Posterior vena cava (tissue), 2 donors: Measurements from ENCODE around the gene FDX1. TPM values are rescaled to one million over a fixed set of nuclear protein-coding genes. Genes with fewer than 3 reads are reported as not detected.

Experiments
- DNase-seq: peaks from one replicate; pipeline ENCODE4 v3.0.0-alpha.2; 2020; ENCODE audit warnings: low spot score
- intact Hi-C, 2 donors: fragments of 100-400 bp; cut with DNase I; formaldehyde crosslinking; loops; one replicate each; pipeline versions ENCODE4 v1.14.1 to v1.14.2; 2022 to 2023
- total RNA-seq, 2 donors: library from RNA; stranded (reverse); fragmentation: NEBNext Ultra II Directional; extraction: Animal tissue kit (Norgen Biotek cat#: 25700); gene quantifications; one replicate each; pipeline ENCODE4 v1.2.1, GENCODE V29; 2021
- donor health status: DM: yes; HTN: yes; CAD: no.
- donor health status: DM: yes; HTN: yes; CAD: no.

The FDX1 gene
- total RNA-seq, 2 donors from 2014 or later, result 9.7 to 12.4 TPM

- intact Hi-C loops, result no loop called here
- DNase-seq, result no peak
Observed at GRCh38 chr11:110428956-110429730, 605 bp upstream of the FDX1 start.

DNA sequence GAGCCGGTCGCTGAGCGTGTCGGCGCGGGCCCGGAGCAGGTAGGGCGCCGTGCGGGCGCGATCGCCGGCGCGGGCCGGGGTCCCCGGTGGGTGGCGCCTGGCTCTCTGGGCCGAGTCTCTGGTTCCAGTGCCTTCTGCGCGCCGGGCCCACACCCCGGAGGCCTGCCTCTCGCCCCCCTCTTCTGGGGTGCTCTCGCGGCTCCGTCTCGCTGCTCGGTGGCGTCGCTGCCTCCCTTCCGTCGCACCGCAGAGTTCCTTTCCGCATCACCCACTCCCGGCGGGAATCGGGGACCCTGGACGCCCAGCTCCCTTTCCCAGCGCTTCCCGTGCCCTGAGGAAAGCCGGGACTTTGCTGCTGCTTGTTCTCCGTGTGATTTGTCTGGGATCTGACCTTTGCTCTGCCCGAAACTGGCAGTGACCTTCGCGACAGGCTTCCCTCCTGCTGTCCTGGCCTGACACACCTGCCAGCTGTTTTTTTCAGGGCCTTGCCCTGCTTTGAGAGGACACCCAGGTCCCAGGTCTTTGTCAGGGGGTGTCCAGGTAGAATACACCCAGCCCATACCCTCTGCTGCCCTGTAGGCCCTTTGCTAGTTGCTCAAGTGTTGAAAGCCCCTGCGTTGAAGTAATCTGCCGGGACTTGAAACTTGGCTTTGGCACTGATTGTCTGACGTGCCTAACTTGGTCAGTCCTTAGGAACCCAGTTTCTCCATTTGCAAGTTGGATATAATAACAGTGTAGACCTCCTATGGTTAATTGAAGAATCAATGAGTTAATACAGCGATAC is 711 bp downstream of the FDX1 start:
- intact Hi-C loops, result loop anchor here in 1 of 2 donors (10.0 kb wide), 1 partner anchor 226 kb away; no protein-coding TSS in a partner anchor
- peak; percentile 81 for DNase-seq

DNA sequence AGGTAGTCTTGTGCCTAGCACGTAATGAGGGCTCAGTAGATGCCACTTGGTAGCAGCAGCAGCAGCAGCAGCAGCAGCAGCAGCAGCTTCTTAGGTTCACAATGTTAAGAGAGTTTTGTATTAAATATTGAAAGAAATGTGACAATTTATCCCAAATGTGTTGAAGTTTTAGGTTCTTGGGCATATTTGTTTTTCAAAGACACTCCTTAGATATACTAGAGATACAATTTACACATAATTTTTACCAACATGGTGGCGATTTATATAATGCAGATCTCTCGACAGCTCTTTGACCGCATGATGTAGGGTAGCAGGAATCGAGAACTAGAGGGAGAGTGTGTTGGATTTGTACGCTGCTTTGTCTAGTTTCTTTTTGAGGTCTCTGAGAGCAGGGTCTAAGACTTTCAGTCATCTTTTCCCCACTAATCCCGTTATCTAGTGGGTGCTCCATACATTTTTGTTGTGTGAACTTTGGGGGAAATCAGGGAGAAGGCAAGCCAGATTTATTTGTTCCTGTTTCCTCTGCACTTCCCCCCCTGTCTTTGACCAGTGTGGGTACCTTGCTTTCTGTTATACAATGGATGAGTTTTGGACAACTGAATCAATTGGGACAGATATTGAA is 1.4 kb downstream of the FDX1 start:
- DNase-seq, result no peak
- intact Hi-C loops, result loop anchor here in 1 of 2 donors (10.0 kb wide), 1 partner anchor 226 kb away; no protein-coding TSS in a partner anchor

- intact Hi-C loops, result loop anchor here in 1 of 2 donors (10.0 kb wide), 1 partner anchor 227 kb away; no protein-coding TSS in a partner anchor
- no peak for DNase-seq
Observed at GRCh38 chr11:110431674-110432073, 1.9 kb downstream of the FDX1 start.

DNA sequence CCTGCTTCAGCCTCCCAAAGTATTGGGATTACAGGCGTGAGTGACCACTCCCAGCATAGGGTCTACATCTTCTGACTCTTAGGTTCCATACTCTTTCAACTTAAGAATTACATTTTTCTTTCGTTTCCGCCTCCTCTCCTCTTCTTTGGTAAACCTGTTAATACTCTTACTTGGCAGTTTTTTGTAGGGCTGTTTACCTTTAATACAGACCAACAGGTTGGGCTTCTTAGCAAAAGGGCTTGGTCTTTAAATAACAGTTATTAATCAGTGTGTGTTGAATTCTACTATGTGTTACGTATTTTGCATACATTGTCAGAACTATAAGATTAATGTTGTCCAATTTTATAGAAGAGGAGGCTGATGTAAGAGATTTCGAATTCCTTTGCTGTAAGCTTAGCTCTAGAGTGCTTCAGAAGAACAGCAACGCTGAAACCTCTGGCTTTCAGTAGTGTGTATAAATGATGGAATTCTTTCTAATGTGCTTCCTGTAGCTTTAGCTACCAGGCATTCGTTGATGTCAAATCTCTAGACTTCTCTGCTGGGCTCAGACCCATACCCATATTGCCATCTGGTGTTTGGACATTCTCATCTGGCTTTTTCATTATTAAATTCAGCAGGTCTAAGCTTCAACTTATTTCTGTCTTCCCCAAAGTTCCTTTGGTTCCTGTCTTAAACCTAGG is 3.1 kb downstream of the FDX1 start:
- intact Hi-C loops, result loop anchor here in 1 of 2 donors (10.0 kb wide), 1 partner anchor 228 kb away; no protein-coding TSS in a partner anchor
- DNase-seq, result no peak

- intact Hi-C loops, result loop anchor here in 1 of 2 donors (10.0 kb wide), 1 partner anchor 229 kb away; no protein-coding TSS in a partner anchor
- DNase-seq, result no peak
Observed at GRCh38 chr11:110433393-110434333, 3.9 kb downstream of the FDX1 start.

GRCh38 chr11:110434952-110435779 is 5.4 kb downstream of the FDX1 start:
- DNase-seq, result no peak
- intact Hi-C loops, result loop anchor here in 1 of 2 donors (10.0 kb wide), 1 partner anchor 230 kb away; no protein-coding TSS in a partner anchor

GRCh38 chr11:110435780-110436717 is 6.3 kb downstream of the FDX1 start:
- intact Hi-C loops, result loop anchor here in 1 of 2 donors (10.0 kb wide), 1 partner anchor 231 kb away; no protein-coding TSS in a partner anchor
- DNase-seq, result no peak

DNA sequence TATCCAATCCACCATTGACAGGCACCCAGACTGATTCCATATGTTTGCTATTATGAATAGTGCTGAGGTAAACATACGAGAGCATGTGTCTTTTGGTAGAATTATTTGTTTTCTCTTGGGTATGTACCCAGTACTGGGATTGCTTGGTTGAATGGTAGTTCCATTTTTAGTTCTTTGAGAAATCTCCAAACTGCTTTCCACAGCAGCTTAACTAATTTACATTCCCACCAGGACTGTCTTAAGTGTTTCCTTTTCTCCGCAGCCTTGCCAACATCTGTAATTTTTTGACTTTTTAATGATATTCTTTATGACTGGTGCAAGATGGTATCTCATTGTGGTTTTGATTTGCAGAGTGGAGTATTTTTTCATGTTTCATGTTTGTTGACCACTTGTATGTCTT is 8.3 kb downstream of the FDX1 start:
- intact Hi-C loops, result loop anchor here in 1 of 2 donors (10.0 kb wide), 1 partner anchor 233 kb away; no protein-coding TSS in a partner anchor
- DNase-seq, result no peak

GRCh38 chr11:110445437-110445836 is 15.7 kb downstream of the FDX1 start:
- intact Hi-C loops, result no loop called here
- DNase-seq, result no peak

- DNase-seq, result no peak
- intact Hi-C loops, result no loop called here
Observed at GRCh38 chr11:110446061-110446460, 16.3 kb downstream of the FDX1 start.

DNA sequence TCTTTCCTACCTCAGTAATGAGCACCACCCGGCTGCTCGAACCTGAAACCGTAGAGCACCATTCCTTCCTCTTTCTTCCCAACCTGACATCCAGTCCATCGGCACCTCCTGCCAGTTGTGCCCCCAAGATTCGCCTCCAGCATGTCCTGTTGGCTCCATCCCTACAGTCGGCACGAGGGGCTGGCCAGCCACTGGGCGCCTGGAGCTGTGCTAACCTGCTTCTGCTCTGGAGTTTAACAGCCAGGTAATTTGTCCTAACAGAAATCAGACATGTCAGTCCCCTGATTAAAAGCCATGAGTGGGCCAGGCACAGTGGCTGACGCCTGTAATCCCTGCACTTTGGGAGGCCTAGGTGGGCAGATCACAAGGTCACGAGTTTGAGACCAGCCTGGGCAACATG is 16.8 kb downstream of the FDX1 start:
- DNase-seq, result no peak
- intact Hi-C loops, result no loop called here

- no peak for DNase-seq
- intact Hi-C loops, result no loop called here
Observed at GRCh38 chr11:110447343-110447742, 17.6 kb downstream of the FDX1 start.

DNA sequence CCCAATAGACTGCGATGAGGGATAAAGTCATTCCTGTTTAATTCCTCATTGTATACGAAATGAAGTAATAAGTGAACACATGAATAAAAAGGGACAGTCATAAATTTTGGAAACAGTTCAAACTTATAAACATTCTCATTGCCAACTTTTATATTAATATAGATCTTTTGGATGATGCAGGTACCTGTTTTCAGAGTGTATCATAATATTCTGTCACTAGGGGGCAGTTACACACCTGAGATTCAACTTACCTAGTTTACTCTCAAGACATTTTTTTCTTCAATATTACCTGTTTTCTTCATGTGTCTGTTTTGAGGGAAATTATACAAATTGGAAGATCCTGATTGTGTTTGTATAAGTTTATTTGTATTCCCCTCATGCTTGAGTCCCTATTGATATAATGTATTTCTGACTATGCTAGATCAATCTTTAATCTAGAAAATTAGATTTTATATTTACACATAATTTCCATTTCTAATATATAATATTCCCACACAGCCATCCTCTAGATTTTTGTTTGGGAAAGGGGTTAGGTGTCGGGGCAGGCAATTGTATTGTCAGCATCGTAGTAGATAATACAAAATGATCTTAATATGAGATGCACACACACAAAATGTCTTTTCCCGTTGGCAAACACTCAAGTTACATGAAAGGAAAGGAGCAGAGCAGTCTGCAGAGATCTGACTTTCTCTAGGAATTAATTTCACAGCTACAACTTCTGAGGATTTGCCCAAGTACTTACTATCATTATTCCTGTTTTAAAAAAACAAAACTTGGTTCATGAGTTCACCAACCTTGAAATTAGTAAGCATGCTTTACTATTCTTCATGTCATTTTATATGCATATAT is 18.4 kb downstream of the FDX1 start:
- intact Hi-C loops, result no loop called here
- no peak for DNase-seq

DNA sequence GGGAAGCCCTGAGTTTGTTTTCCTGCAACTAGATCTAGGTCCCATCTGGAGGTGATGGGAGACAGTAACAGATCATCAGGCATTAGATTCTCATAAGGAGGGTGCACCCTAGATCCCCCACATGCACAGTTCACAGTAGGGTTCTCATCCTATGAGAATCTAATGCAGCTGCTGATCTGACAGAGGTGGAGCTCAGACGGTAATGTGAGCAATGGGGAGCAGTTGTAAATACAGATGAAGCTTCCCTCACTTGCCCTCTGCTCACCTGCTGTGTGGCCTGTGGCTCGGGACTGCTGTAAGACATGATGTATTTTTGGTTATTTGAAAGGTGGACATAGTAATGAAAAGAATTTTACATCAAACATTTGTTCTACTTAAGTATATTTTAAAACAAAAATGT is 20.5 kb downstream of the FDX1 start:
- DNase-seq, result no peak
- intact Hi-C loops, result no loop called here
